SU-DHL-6 (cell line): ENCODE data around the gene MAPKBP1.

Experiments
- EZH2phosphoT487 ChIP-seq: fragments of 200-600 bp; sonication (generic), shearing (Covaris generic); conservative IDR thresholded peaks from 2 replicates; pipeline ENCODE4 v1.6.1; 2018; ENCODE audit warnings: mild to moderate bottlenecking, antibody characterized with exemption, low read length, moderate library complexity, mixed read lengths
- TF ChIP-seq, protein P1 (sequence below): fragments of 200-600 bp; sonication (generic); IDR thresholded peaks from one replicate; pipeline ENCODE4 v1.5.1; 2017; ENCODE audit warnings: antibody characterized with exemption, mild to moderate bottlenecking, low read length, moderate library complexity; ENCODE audit not compliant: insufficient read depth, poor library complexity, severe bottlenecking

DNA sequence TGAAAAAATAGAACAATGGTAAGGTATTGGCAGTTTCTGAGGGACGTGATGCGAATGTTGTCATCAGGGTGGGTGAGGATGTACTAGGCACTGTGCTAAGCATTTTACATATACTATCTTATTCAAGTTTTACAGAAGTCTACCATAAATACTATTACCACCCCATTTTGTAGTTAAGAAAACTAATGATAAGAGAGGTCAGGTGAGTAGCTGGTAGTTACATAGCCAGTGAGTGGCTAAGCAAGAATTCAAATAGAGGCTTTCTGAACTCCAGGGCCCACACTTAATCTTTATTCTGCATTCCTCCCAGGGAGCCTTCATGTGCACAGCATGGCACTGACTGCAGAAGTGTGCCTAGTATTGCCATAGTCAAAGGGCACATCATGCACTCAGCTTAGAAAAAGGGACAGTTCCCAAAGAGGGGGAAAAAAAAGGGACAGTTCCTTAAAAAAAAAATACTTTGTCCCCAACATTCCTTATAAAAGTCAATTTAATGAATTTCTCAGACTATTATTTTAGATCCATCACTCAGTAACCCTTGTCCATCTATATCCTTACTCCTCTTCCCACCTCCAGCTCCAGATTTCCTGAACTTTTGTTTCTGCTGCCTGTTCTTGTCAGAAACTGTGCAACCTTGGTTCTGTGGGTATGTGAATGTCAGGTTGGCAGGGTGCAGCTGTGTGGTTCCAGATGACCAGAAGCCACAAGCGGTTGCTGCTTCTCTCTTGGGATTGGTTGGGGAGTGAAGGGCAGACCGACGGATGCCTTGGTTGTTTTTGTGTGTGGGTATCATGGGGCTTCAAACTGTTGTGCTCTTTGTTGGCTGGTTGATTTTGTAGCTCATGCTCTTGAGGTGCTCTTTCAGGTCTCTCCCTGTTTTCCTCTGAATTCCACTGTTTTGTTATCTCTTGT is 8.3 kb downstream of the MAPKBP1 start:
- TF ChIP-seq, protein P1, sequence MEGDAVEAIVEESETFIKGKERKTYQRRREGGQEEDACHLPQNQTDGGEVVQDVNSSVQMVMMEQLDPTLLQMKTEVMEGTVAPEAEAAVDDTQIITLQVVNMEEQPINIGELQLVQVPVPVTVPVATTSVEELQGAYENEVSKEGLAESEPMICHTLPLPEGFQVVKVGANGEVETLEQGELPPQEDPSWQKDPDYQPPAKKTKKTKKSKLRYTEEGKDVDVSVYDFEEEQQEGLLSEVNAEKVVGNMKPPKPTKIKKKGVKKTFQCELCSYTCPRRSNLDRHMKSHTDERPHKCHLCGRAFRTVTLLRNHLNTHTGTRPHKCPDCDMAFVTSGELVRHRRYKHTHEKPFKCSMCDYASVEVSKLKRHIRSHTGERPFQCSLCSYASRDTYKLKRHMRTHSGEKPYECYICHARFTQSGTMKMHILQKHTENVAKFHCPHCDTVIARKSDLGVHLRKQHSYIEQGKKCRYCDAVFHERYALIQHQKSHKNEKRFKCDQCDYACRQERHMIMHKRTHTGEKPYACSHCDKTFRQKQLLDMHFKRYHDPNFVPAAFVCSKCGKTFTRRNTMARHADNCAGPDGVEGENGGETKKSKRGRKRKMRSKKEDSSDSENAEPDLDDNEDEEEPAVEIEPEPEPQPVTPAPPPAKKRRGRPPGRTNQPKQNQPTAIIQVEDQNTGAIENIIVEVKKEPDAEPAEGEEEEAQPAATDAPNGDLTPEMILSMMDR, result no peak
- no peak for TF ChIP-seq EZH2phosphoT487
